ENCODE results near the gene PPP6R2. TPM values are rescaled to one million over a fixed set of nuclear protein-coding genes. Genes with fewer than 3 reads are reported as not detected.

PPP6R2 gene
- total and polyA plus RNA-seq, 2 donors, result 45.4 to 45.7 TPM

GRCh38 chr22:50398831-50399648 is 55.9 kb downstream of the PPP6R2 start:
- Histone ChIP-seq H3K27ac (ENCODE audit: low read depth in 1 of 2, low read length in 1 of 2) (peak overlapping the region; percentile 15 to 22), H3K4me1 (ENCODE audit: control insufficient read depth in 2 of 2, insufficient read depth in 2 of 2, low read length in 2 of 2) (peaks cover 0 to 5% of the 10 kb centered on the region in 2 donors), H3K9me3 (ENCODE audit: control insufficient read depth in 2 of 2, insufficient read depth in 1 of 2, low read length in 1 of 2) (peaks cover 0 to 4% of the 10 kb centered on the region in 2 donors), H3K36me3 (ENCODE audit: control insufficient read depth in 2 of 2, insufficient read depth in 2 of 2, low read length in 1 of 2) (peaks cover 38 to 66% of the 10 kb centered on the region in 2 donors), H3K27me3 (ENCODE audit: control insufficient read depth in 2 of 2, insufficient read depth in 1 of 2, low read length in 1 of 2) (no peaks in the 10 kb centered on the region), H3K4me3 (ENCODE audit: low read length in 2 of 2) (no peak overlapping the region)
- no peak for DNase-seq (ENCODE audit: low read depth in 6 of 9, low spot score in 9 of 9)
- WGBS, result 82% methylated on average over 15 of the region's 15 CpGs

DNA sequence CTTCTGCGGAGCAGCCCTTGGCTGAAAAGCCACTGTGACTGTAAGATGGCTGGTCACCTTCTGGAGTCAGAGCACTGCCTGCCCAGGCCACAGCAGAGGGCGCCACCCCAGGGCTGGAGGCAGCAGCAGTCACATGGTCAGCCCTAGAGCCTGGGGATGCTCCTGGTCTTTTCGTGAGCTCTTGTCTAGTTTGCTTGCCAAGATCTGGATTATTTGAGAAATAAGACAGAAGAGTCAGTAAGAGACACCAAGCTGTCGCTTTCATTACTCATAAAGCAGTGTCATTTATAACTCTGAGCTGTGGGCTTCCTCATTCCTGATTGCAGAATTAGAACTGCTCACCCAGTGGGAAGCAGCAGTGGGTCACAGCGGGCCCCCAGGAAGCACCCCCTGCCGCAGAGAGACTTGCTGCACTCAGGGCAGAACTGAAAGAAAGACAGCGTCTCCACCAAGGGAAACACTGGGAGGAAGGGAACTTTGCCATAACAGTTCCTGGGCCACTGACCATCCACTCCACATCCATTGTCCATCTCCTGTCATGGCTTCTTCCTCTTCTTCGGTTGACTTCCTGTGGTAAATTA is 56.7 kb downstream of the PPP6R2 start:
- no peak overlapping the region for H3K4me3 ChIP-seq (ENCODE audit: low read length in 2 of 2)
- 70% methylated on average over 8 of the region's 8 CpGs for WGBS
- no peak for DNase-seq (ENCODE audit: low read depth in 6 of 9, low spot score in 9 of 9)

GRCh38 chr22:50400406-50400805 is 57.3 kb downstream of the PPP6R2 start:
- Histone ChIP-seq H3K9me3 (ENCODE audit: control insufficient read depth in 2 of 2, insufficient read depth in 1 of 2, low read length in 1 of 2) (peaks cover 0 to 4% of the 10 kb centered on the region in 2 donors), H3K4me1 (ENCODE audit: control insufficient read depth in 2 of 2, insufficient read depth in 2 of 2, low read length in 2 of 2) (peaks cover 0 to 5% of the 10 kb centered on the region in 2 donors), H3K36me3 (ENCODE audit: control insufficient read depth in 2 of 2, insufficient read depth in 2 of 2, low read length in 1 of 2) (peaks cover 34 to 53% of the 10 kb centered on the region in 2 donors), H3K27me3 (ENCODE audit: control insufficient read depth in 2 of 2, insufficient read depth in 1 of 2, low read length in 1 of 2) (no peaks in the 10 kb centered on the region), H3K27ac (ENCODE audit: low read depth in 1 of 2, low read length in 1 of 2) (peak overlapping the region in 1 of 2 donors; percentile 19), H3K4me3 (ENCODE audit: low read length in 2 of 2) (no peak overlapping the region)
- no peak for DNase-seq (ENCODE audit: low read depth in 6 of 9, low spot score in 9 of 9)
- 93% methylated on average over 4 of the region's 4 CpGs for WGBS

More for the DNA sequence above, 56.7 kb downstream of the PPP6R2 start:
- peaks cover 37 to 58% of the 10 kb centered on the region in 2 donors for H3K36me3 ChIP-seq (ENCODE audit: control insufficient read depth in 2 of 2, insufficient read depth in 2 of 2, low read length in 1 of 2)
- no peaks in the 10 kb centered on the region for H3K27me3 ChIP-seq (ENCODE audit: control insufficient read depth in 2 of 2, insufficient read depth in 1 of 2, low read length in 1 of 2)
- H3K9me3 ChIP-seq (ENCODE audit: control insufficient read depth in 2 of 2, insufficient read depth in 1 of 2, low read length in 1 of 2), result peaks cover 0 to 4% of the 10 kb centered on the region in 2 donors
- peak overlapping the region; percentile 15 to 22 for H3K27ac ChIP-seq (ENCODE audit: low read depth in 1 of 2, low read length in 1 of 2)
- H3K4me1 ChIP-seq (ENCODE audit: control insufficient read depth in 2 of 2, insufficient read depth in 2 of 2, low read length in 2 of 2), result peaks cover 0 to 5% of the 10 kb centered on the region in 2 donors

DNA sequence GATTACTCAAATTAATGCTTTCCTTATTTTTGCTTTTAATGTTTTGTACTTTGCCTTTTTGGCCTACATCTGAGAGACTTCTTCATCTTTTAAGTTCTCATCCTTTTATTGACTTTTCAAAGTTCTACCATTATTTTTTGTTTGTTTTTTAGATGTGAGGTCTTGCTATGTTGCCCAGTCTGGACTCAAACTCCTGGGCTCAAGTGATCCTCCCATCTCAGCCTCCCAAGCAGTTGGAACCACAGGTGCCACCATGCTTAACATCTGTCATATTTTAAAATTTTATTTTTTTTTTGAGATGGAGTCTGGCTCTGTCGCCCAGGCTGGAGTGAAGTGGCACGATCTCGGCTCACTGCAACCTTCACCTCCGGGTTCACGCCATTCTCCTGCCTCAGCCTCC is 57.8 kb downstream of the PPP6R2 start:
- no peak overlapping the region for H3K27ac ChIP-seq (ENCODE audit: low read depth in 1 of 2, low read length in 1 of 2)
- no peak for DNase-seq (ENCODE audit: low read depth in 6 of 9, low spot score in 9 of 9)
- H3K27me3 ChIP-seq (ENCODE audit: control insufficient read depth in 2 of 2, insufficient read depth in 1 of 2, low read length in 1 of 2), result no peaks in the 10 kb centered on the region
- H3K36me3 ChIP-seq (ENCODE audit: control insufficient read depth in 2 of 2, insufficient read depth in 2 of 2, low read length in 1 of 2), result peaks cover 34 to 51% of the 10 kb centered on the region in 2 donors
- H3K4me1 ChIP-seq (ENCODE audit: control insufficient read depth in 2 of 2, insufficient read depth in 2 of 2, low read length in 2 of 2), result peaks cover 0 to 5% of the 10 kb centered on the region in 2 donors
- H3K9me3 ChIP-seq (ENCODE audit: control insufficient read depth in 2 of 2, insufficient read depth in 1 of 2, low read length in 1 of 2), result peaks cover 0 to 4% of the 10 kb centered on the region in 2 donors
- whole genome bisulfite sequencing, result 97% methylated on average over 5 of the region's 5 CpGs
- H3K4me3 ChIP-seq (ENCODE audit: low read length in 2 of 2), result no peak overlapping the region

DNA sequence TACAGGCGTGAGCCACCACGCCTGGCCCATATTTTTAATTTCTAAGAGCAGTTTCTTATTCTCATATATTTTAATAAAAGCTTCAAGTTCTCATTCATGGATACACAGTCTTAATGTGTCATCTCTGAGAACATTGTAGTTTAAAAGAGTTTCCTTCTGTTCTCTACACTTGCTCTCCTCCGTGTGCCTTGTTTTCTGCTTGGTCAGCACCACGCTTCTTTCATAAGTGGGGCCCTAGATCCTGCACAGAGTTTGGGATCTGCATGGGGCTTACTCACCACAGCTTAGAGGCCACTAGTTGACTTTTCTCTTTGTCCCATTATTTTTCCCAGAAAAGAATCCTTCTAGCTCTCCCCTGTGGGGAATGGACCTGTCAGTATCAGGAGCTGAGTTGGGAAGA is 58.8 kb downstream of the PPP6R2 start:
- WGBS, result 97% methylated on average over 4 of the region's 4 CpGs
- Histone ChIP-seq H3K9me3 (ENCODE audit: control insufficient read depth in 2 of 2, insufficient read depth in 1 of 2, low read length in 1 of 2) (peaks cover 0 to 4% of the 10 kb centered on the region in 2 donors), H3K36me3 (ENCODE audit: control insufficient read depth in 2 of 2, insufficient read depth in 2 of 2, low read length in 1 of 2) (peaks cover 37 to 54% of the 10 kb centered on the region in 2 donors), H3K27me3 (ENCODE audit: control insufficient read depth in 2 of 2, insufficient read depth in 1 of 2, low read length in 1 of 2) (no peaks in the 10 kb centered on the region), H3K4me3 (ENCODE audit: low read length in 2 of 2) (no peak overlapping the region), H3K27ac (ENCODE audit: low read depth in 1 of 2, low read length in 1 of 2) (no peak overlapping the region), H3K4me1 (ENCODE audit: control insufficient read depth in 2 of 2, insufficient read depth in 2 of 2, low read length in 2 of 2) (peaks cover 0 to 5% of the 10 kb centered on the region in 2 donors)
- DNase-seq (ENCODE audit: low read depth in 6 of 9, low spot score in 9 of 9), result no peak

DNA sequence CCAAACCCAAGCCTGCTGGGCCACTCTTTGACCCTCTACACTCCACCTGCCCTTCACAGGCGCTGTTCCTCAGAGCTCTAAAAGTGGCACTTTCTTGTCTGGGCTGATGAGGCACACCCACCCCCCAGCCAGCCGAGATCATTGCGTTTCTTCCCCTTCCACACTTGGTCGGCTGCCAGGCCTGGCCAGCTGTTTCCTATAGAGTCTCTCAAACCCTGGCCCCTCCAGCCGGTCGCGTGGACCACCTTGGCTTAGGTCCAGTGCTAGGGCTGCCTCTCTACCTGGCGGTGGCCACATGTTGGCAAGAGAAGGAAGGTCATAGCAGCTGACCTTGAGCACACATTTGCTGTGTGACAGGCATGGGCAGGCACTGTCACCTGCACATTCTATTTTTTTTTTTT is 60.6 kb downstream of the PPP6R2 start:
- H3K4me3 ChIP-seq (ENCODE audit: low read length in 2 of 2), result no peak overlapping the region
- peaks cover 0 to 4% of the 10 kb centered on the region in 2 donors for H3K9me3 ChIP-seq (ENCODE audit: control insufficient read depth in 2 of 2, insufficient read depth in 1 of 2, low read length in 1 of 2)
- H3K4me1 ChIP-seq (ENCODE audit: control insufficient read depth in 2 of 2, insufficient read depth in 2 of 2, low read length in 2 of 2), result peaks cover 0 to 5% of the 10 kb centered on the region in 2 donors
- peaks cover 44 to 60% of the 10 kb centered on the region in 2 donors for H3K36me3 ChIP-seq (ENCODE audit: control insufficient read depth in 2 of 2, insufficient read depth in 2 of 2, low read length in 1 of 2)
- H3K27ac ChIP-seq (ENCODE audit: low read depth in 1 of 2, low read length in 1 of 2), result peak overlapping the region in 1 of 2 donors; percentile 8
- no peak for DNase-seq (ENCODE audit: low read depth in 6 of 9, low spot score in 9 of 9)
- WGBS, result 46% methylated on average over 8 of the region's 8 CpGs
- no peaks in the 10 kb centered on the region for H3K27me3 ChIP-seq (ENCODE audit: control insufficient read depth in 2 of 2, insufficient read depth in 1 of 2, low read length in 1 of 2)

GRCh38 chr22:50406416-50407170 is 63.5 kb downstream of the PPP6R2 start:
- Histone ChIP-seq H3K4me3 (ENCODE audit: low read length in 2 of 2) (no peak overlapping the region), H3K4me1 (ENCODE audit: control insufficient read depth in 2 of 2, insufficient read depth in 2 of 2, low read length in 2 of 2) (no peaks in the 10 kb centered on the region), H3K27me3 (ENCODE audit: control insufficient read depth in 2 of 2, insufficient read depth in 1 of 2, low read length in 1 of 2) (no peaks in the 10 kb centered on the region), H3K36me3 (ENCODE audit: control insufficient read depth in 2 of 2, insufficient read depth in 2 of 2, low read length in 1 of 2) (peaks cover 34 to 55% of the 10 kb centered on the region in 2 donors), H3K9me3 (ENCODE audit: control insufficient read depth in 2 of 2, insufficient read depth in 1 of 2, low read length in 1 of 2) (peaks cover 0 to 4% of the 10 kb centered on the region in 2 donors), H3K27ac (ENCODE audit: low read depth in 1 of 2, low read length in 1 of 2) (no peak overlapping the region)
- WGBS, result 97% methylated on average over 25 of the region's 25 CpGs
- DNase-seq (ENCODE audit: low read depth in 6 of 9, low spot score in 9 of 9), result no peak

DNA sequence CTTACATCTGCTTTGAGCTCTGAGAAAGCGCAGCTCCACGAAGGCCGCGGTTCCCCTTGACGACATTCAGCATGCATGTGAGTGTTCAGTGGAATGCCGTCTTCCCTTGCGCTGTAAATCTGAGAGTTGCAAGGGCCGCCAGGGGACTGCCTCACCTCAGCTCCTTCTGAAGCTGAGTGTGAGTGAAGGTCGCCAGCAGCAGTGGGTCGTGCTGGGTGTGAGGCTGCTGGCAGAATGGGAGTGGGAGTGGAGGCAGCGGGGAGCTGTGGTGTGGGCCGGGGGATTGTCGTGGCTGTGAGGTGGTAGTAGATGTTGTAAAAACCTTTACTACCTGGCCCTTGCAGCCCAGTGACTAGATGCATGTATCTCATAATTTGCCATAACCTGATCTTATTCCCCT is 65.2 kb downstream of the PPP6R2 start:
- H3K9me3 ChIP-seq (ENCODE audit: control insufficient read depth in 2 of 2, insufficient read depth in 1 of 2, low read length in 1 of 2), result peaks cover 0 to 3% of the 10 kb centered on the region in 2 donors
- no peak overlapping the region for H3K4me3 ChIP-seq (ENCODE audit: low read length in 2 of 2)
- H3K4me1 ChIP-seq (ENCODE audit: control insufficient read depth in 2 of 2, insufficient read depth in 2 of 2, low read length in 2 of 2), result no peaks in the 10 kb centered on the region
- 93% methylated on average over 13 of the region's 13 CpGs for WGBS
- no peak for DNase-seq (ENCODE audit: low read depth in 6 of 9, low spot score in 9 of 9)
- H3K36me3 ChIP-seq (ENCODE audit: control insufficient read depth in 2 of 2, insufficient read depth in 2 of 2, low read length in 1 of 2), result peaks cover 30 to 45% of the 10 kb centered on the region in 2 donors
- H3K27ac ChIP-seq (ENCODE audit: low read depth in 1 of 2, low read length in 1 of 2), result no peak overlapping the region
- no peaks in the 10 kb centered on the region for H3K27me3 ChIP-seq (ENCODE audit: control insufficient read depth in 2 of 2, insufficient read depth in 1 of 2, low read length in 1 of 2)

All from thymus (tissue), 11 donors.